Liver (tissue), 9 donors: ENCODE measurements around the gene NGLY1. TPM values are rescaled to one million over a fixed set of nuclear protein-coding genes. Genes with fewer than 3 reads are reported as not detected.

ENCODE experiments used
- DNase-seq: peaks from one replicate; pipeline ENCODE4 v3.0.0-alpha.2; 2017; ENCODE audit warnings: low spot score
- H3K27ac ChIP-seq, 2 donors: one replicate each; pipeline ENCODE4 v1.7.0; 2013; ENCODE audit warnings: inconsistent platforms in 2 of 2, low read length in 2 of 2, control low read depth in 1 of 2, low read depth in 1 of 2, mild to moderate bottlenecking in 1 of 2
- H3K27me3 ChIP-seq, 4 donors: one replicate each; pipeline versions ENCODE4 v1.6.1 to v1.7.0; 2013; ENCODE audit warnings: low read length in 3 of 4, inconsistent platforms in 1 of 4, mild to moderate bottlenecking in 1 of 4, moderate library complexity in 1 of 4; ENCODE audit not compliant: control insufficient read depth in 4 of 4, insufficient read depth in 4 of 4
- H3K36me3 ChIP-seq, 4 donors: one replicate each; pipeline versions ENCODE4 v1.6.1 to v1.7.0; 2013; ENCODE audit warnings: low read length in 3 of 4, mild to moderate bottlenecking in 3 of 4, low read depth in 1 of 4, moderate library complexity in 1 of 4; ENCODE audit not compliant: control insufficient read depth in 4 of 4, insufficient read depth in 3 of 4
- H3K4me1 ChIP-seq, 4 donors: one replicate each; pipeline versions ENCODE4 v1.6.1 to v1.7.0; 2013; ENCODE audit warnings: low read length in 3 of 4, mild to moderate bottlenecking in 3 of 4, moderate library complexity in 1 of 4; ENCODE audit not compliant: control insufficient read depth in 4 of 4, insufficient read depth in 4 of 4
- H3K4me3 ChIP-seq, 3 donors: one replicate each; pipeline versions ENCODE4 v1.6.1 to v1.7.0; 2013; ENCODE audit warnings: low read length in 3 of 3, control low read depth in 1 of 3, low read depth in 1 of 3, mild to moderate bottlenecking in 1 of 3
- H3K9ac ChIP-seq, 2 donors: one replicate each; pipeline ENCODE4 v1.7.0; 2013; ENCODE audit warnings: low read length in 2 of 2, mild to moderate bottlenecking in 2 of 2, moderate library complexity in 2 of 2, control low read depth in 1 of 2, low read depth in 1 of 2
- H3K9me3 ChIP-seq, 4 donors: one replicate each; pipeline versions ENCODE4 v1.6.1 to v1.7.0; 2013; ENCODE audit warnings: low read length in 3 of 4; ENCODE audit not compliant: control insufficient read depth in 4 of 4
- FOXA1 ChIP-seq: IDR thresholded peaks from 2 replicates; pipeline ENCODE4 v1.6.1; 2016; ENCODE audit warnings: antibody characterized with exemption
- GABPA ChIP-seq, 2 donors: IDR thresholded peaks in 1 of 2; conservative IDR thresholded peaks in 1 of 2; 2 replicates each; pipeline ENCODE4 v1.6.1; 2016; ENCODE audit warnings: antibody characterized with exemption in 2 of 2, mild to moderate bottlenecking in 1 of 2, moderate library complexity in 1 of 2
- HNF4A ChIP-seq, 2 donors: conservative IDR thresholded peaks; 2 replicates each; pipeline ENCODE4 v1.6.1; 2016; ENCODE audit warnings: antibody characterized with exemption in 2 of 2, mild to moderate bottlenecking in 2 of 2
- JUND ChIP-seq, 2 donors: IDR thresholded peaks; 2 replicates each; pipeline ENCODE4 v1.6.1; 2016; ENCODE audit warnings: antibody characterized with exemption in 2 of 2
- NR2F2 ChIP-seq: IDR thresholded peaks from 2 replicates; pipeline ENCODE4 v1.6.1; 2016; ENCODE audit warnings: antibody characterized with exemption
- RAD21 ChIP-seq, 2 donors: IDR thresholded peaks; 2 replicates each; pipeline ENCODE4 v1.6.1; 2016; ENCODE audit warnings: antibody characterized with exemption in 2 of 2, mild to moderate bottlenecking in 2 of 2
- RXRA ChIP-seq, 2 donors: IDR thresholded peaks; 2 replicates each; pipeline ENCODE4 v1.6.1; 2017 to 2018; ENCODE audit warnings: antibody characterized with exemption in 2 of 2, mild to moderate bottlenecking in 1 of 2
- SP1 ChIP-seq: IDR thresholded peaks from 2 replicates; pipeline ENCODE4 v1.6.1; 2018; ENCODE audit warnings: antibody characterized with exemption, mild to moderate bottlenecking
- TAF1 ChIP-seq: conservative IDR thresholded peaks from 2 replicates; pipeline ENCODE4 v1.6.1; 2016; ENCODE audit warnings: antibody characterized with exemption, mild to moderate bottlenecking
- YY1 ChIP-seq: IDR thresholded peaks from 2 replicates; pipeline ENCODE4 v1.6.1; 2016; ENCODE audit warnings: antibody characterized with exemption, mild to moderate bottlenecking
- WGBS: extraction: QIAGEN DNeasy Blood & Tissue Kit; methylation state at CpG from one replicate; pipeline ENCODE4 v1.1.7; 2013; 5-methylcytosine and 5-hydroxymethylcytosine counted together
- polyA plus RNA-seq, 2 donors: library from polyadenylated mRNA; stranded (reverse) in 1 of 2; unstranded in 1 of 2; fragments of 200-250 nt in 1 of 2; fragments of >200 nt in 1 of 2; fragmentation: Nextera tagmentation in 1 of 2; extraction: Ambion mirVana in 1 of 2; gene quantifications; one replicate each; pipeline versions ENCODE4 v1.2.1 to v1.2.3, GENCODE V29; 2013 to 2015
- total RNA-seq, 2 donors: library from RNA; depleted of rRNA; stranded (reverse); fragments of >200 nt; gene quantifications; one replicate each; pipeline ENCODE4 v1.2.3, GENCODE V29; 2014
- TF ChIP-seq, protein P1 (sequence below): IDR thresholded peaks from 2 replicates; pipeline ENCODE4 v1.6.1; 2016; ENCODE audit warnings: antibody characterized with exemption, mild to moderate bottlenecking
- TF ChIP-seq, protein P2 (sequence below): IDR thresholded peaks from 2 replicates; pipeline ENCODE4 v1.6.1; 2016; ENCODE audit warnings: antibody characterized with exemption
- TF ChIP-seq, protein P3 (sequence below): IDR thresholded peaks from 2 replicates; pipeline ENCODE4 v1.6.1; 2016; ENCODE audit warnings: antibody characterized with exemption
- TF ChIP-seq, protein P4 (sequence below): fragments of 150-350 bp; IDR thresholded peaks from 2 replicates; pipeline ENCODE4 v1.5.1; 2017; ENCODE audit warnings: improper control_type of control experiment, low read depth, low read length; ENCODE audit not compliant: missing input control
- donor health status: healthy.
- donor health status: healthy.
- donor health status: healthy.
- donor health status: healthy.
- donor health status: healthy.

The NGLY1 gene
- total and polyA plus RNA-seq, 4 donors: 13.3 to 31.5 (median 23.9) TPM

DNA sequence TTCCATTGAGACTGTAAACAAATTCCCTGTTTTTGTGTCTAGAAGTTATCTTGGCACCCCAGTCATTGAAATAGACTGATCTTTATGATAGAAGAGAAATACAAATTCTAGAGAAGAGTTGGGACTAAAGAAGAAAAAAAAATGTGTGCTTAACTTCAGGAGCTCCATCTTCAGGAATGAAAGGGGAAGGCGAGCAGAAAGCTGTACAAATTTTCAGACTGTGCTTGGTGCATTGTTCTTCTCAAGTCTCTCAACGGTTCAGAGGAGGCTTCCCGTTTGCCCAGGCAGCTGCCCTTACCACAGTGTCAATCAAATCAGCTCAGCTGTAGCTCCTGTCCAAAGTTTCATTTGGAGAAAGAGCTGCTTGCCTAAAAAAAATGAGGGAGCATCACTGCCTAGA, 48.3 kb upstream of the NGLY1 start:
- no peaks in the 10 kb centered on the region for H3K9me3 ChIP-seq
- no peaks in the 10 kb centered on the region for H3K36me3 ChIP-seq
- no peaks in the 10 kb centered on the region for H3K27me3 ChIP-seq
- DNase-seq: no peak
- H3K9ac ChIP-seq: no peak overlapping the region
- peak in 1 of 2 donors; percentile 21 for TF ChIP-seq RAD21 (IDR thresholded peaks at IDR 0.05)
- TF ChIP-seq FOXA1: no peak
- H3K27ac ChIP-seq: no peak overlapping the region
- no peak overlapping the region for H3K4me3 ChIP-seq
- 15% methylated on average over 3 of the region's 3 CpGs for WGBS
- no peaks in the 10 kb centered on the region for H3K4me1 ChIP-seq

DNA sequence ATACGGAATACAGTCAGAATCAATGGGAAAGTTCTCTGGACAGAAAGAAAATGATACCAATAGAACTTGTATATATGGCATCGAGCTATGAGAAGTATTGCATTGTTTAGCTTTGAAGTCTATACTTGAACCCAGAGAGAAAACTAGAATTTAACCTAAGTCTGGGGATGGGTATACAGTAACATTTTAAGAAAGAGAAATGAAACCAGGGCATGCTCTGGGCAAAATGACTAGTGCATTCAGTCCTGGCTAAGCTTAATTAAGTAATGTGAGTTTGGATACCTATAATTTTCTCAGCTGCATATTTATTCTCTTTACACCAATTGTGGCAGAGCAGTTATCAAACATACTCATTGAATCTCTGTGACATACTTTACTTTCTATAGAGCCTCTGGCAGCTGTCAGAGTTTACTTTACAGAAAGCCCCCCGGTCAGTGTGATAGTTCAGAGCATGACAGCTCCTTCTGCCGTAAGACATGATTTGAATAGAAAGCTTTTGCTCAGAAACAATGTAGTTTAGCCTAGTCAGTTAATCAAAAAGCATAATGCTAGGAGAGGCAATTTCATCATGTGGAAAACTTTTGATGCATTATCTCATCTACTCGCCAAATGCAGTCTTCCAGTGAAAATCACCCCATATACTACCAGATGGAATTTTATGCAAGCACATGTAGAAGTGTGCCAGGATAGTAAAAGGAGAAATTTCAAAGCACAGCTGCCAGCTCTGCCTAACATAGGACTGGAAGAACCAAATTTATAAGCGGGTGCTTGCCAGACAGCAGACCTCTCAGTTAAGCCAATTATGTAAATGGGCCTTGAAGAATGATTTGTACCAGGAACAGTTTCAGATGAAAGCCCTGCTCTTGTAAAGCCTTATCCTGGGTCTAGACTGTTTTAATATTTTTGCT, 47.4 kb upstream of the NGLY1 start:
- no peak overlapping the region for H3K9ac ChIP-seq
- H3K27me3 ChIP-seq: no peaks in the 10 kb centered on the region
- H3K36me3 ChIP-seq: no peaks in the 10 kb centered on the region
- no peaks in the 10 kb centered on the region for H3K9me3 ChIP-seq
- no peak overlapping the region for H3K27ac ChIP-seq
- H3K4me1 ChIP-seq: no peaks in the 10 kb centered on the region
- no peak for DNase-seq
- H3K4me3 ChIP-seq: no peak overlapping the region
- WGBS: 90% methylated on average over 6 of the region's 6 CpGs
- no peak for TF ChIP-seq RXRA (IDR thresholded peaks at IDR 0.05)
- TF ChIP-seq GABPA (IDR thresholded peaks at IDR 0.05 in 1 of 2, conservative IDR thresholded peaks at IDR 0.05 in 1 of 2): no peak

DNA sequence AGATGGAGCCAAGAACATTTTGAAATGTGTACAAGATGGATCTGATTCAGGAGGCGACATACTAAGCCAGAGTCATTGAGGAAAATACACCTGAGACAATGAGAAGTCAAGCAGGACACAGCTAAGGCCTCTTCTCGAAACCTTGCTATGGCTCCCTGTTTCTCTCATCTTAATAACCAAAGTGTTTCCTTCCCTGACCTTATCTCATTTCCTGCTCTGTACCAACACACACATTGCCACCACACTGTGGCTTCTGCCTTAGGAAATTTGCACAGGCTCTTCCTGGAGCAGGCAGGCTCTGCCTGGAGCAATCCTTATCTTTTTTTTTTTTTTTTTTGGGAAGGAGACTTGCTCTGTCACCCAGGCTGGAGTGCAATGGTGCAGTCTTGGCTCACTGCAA, 43.3 kb upstream of the NGLY1 start:
- Histone ChIP-seq H3K36me3 (no peaks in the 10 kb centered on the region), H3K27ac (no peak overlapping the region), H3K4me1 (no peaks in the 10 kb centered on the region), H3K27me3 (no peaks in the 10 kb centered on the region), H3K4me3 (no peak overlapping the region), H3K9ac (no peak overlapping the region), H3K9me3 (no peaks in the 10 kb centered on the region)
- TF ChIP-seq TAF1 (no peak), NR2F2 (no peak), SP1 (no peak), YY1 (no peak), HNF4A (conservative IDR thresholded peaks at IDR 0.05) (no peak), JUND (IDR thresholded peaks at IDR 0.05) (no peak)
- TF ChIP-seq, protein P1, sequence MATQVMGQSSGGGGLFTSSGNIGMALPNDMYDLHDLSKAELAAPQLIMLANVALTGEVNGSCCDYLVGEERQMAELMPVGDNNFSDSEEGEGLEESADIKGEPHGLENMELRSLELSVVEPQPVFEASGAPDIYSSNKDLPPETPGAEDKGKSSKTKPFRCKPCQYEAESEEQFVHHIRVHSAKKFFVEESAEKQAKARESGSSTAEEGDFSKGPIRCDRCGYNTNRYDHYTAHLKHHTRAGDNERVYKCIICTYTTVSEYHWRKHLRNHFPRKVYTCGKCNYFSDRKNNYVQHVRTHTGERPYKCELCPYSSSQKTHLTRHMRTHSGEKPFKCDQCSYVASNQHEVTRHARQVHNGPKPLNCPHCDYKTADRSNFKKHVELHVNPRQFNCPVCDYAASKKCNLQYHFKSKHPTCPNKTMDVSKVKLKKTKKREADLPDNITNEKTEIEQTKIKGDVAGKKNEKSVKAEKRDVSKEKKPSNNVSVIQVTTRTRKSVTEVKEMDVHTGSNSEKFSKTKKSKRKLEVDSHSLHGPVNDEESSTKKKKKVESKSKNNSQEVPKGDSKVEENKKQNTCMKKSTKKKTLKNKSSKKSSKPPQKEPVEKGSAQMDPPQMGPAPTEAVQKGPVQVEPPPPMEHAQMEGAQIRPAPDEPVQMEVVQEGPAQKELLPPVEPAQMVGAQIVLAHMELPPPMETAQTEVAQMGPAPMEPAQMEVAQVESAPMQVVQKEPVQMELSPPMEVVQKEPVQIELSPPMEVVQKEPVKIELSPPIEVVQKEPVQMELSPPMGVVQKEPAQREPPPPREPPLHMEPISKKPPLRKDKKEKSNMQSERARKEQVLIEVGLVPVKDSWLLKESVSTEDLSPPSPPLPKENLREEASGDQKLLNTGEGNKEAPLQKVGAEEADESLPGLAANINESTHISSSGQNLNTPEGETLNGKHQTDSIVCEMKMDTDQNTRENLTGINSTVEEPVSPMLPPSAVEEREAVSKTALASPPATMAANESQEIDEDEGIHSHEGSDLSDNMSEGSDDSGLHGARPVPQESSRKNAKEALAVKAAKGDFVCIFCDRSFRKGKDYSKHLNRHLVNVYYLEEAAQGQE: no peak
- TF ChIP-seq, protein P2, sequence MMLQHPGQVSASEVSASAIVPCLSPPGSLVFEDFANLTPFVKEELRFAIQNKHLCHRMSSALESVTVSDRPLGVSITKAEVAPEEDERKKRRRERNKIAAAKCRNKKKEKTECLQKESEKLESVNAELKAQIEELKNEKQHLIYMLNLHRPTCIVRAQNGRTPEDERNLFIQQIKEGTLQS: no peak
- TF ChIP-seq, protein P3, sequence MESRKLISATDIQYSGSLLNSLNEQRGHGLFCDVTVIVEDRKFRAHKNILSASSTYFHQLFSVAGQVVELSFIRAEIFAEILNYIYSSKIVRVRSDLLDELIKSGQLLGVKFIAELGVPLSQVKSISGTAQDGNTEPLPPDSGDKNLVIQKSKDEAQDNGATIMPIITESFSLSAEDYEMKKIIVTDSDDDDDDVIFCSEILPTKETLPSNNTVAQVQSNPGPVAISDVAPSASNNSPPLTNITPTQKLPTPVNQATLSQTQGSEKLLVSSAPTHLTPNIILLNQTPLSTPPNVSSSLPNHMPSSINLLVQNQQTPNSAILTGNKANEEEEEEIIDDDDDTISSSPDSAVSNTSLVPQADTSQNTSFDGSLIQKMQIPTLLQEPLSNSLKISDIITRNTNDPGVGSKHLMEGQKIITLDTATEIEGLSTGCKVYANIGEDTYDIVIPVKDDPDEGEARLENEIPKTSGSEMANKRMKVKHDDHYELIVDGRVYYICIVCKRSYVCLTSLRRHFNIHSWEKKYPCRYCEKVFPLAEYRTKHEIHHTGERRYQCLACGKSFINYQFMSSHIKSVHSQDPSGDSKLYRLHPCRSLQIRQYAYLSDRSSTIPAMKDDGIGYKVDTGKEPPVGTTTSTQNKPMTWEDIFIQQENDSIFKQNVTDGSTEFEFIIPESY: no peak
- TF ChIP-seq, protein P4, sequence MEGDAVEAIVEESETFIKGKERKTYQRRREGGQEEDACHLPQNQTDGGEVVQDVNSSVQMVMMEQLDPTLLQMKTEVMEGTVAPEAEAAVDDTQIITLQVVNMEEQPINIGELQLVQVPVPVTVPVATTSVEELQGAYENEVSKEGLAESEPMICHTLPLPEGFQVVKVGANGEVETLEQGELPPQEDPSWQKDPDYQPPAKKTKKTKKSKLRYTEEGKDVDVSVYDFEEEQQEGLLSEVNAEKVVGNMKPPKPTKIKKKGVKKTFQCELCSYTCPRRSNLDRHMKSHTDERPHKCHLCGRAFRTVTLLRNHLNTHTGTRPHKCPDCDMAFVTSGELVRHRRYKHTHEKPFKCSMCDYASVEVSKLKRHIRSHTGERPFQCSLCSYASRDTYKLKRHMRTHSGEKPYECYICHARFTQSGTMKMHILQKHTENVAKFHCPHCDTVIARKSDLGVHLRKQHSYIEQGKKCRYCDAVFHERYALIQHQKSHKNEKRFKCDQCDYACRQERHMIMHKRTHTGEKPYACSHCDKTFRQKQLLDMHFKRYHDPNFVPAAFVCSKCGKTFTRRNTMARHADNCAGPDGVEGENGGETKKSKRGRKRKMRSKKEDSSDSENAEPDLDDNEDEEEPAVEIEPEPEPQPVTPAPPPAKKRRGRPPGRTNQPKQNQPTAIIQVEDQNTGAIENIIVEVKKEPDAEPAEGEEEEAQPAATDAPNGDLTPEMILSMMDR: no peak
- DNase-seq: no peak
- 74% methylated on average over 2 of the region's 2 CpGs for WGBS
